Vagina (tissue), 2 donors: ENCODE data around the gene ZNF185. TPM values are rescaled to one million over a fixed set of nuclear protein-coding genes. Genes with fewer than 3 reads are reported as not detected.
A peak's percentile ranks its signal among the peaks of the same experiment; 100 is the strongest.

Source experiments
- DNase-seq, 2 donors: peaks; one replicate each; pipeline ENCODE4 v3.0.0-alpha.2; 2017; ENCODE audit errors: extremely low spot score in 2 of 2
- H3K27ac ChIP-seq: fragments of 200-600 bp; sonication (generic); one replicate; pipeline ENCODE4 v1.5.1; 2019
- H3K27me3 ChIP-seq: fragments of 200-600 bp; sonication (generic); one replicate; pipeline ENCODE4 v1.5.1; 2019
- H3K36me3 ChIP-seq, 2 donors: fragments of 200-600 bp; sonication (generic); one replicate each; pipeline ENCODE4 v1.5.1; 2017 to 2019
- H3K4me1 ChIP-seq: fragments of 200-600 bp; sonication (generic); one replicate; pipeline ENCODE4 v1.5.1; 2019
- H3K4me3 ChIP-seq, 2 donors: fragments of 200-600 bp; sonication (generic); 1 replicate in 1 of 2; 2 replicates in 1 of 2; pipeline ENCODE4 v1.5.1; 2016 to 2019
- H3K9me3 ChIP-seq: fragments of 200-600 bp; sonication (generic); one replicate; pipeline ENCODE4 v1.5.1; 2019
- CTCF ChIP-seq, 3 experiments: fragments of 450-650 bp in 2 of 3; fragments of 200-600 bp in 1 of 3; sonication (generic) in 1 of 3; IDR thresholded peaks; one replicate each; pipeline ENCODE4 v1.5.1; 2017 to 2019; ENCODE audit warnings: antibody characterized with exemption in 3 of 3, mild to moderate bottlenecking in 2 of 3, moderate library complexity in 2 of 3
- POLR2A ChIP-seq, 2 donors: fragments of 450-650 bp; IDR thresholded peaks; one replicate each; pipeline ENCODE4 v1.6.1; 2017; ENCODE audit warnings: antibody characterized with exemption in 2 of 2, mild to moderate bottlenecking in 2 of 2, moderate library complexity in 2 of 2
- POLR2AphosphoS5 ChIP-seq, 2 donors: sonication (generic); formaldehyde crosslinking; IDR thresholded peaks; one replicate each; pipeline ENCODE4 v1.9.0; 2017; ENCODE audit warnings: antibody characterized with exemption in 2 of 2, mild to moderate bottlenecking in 2 of 2, low read depth in 1 of 2; ENCODE audit not compliant: insufficient read depth in 1 of 2
- intact Hi-C: fragments of 100-400 bp; cut with DNase I; formaldehyde crosslinking; loops from one replicate; pipeline ENCODE4 v1.15.1; 2023
- total RNA-seq: library from RNA; depleted of rRNA; stranded (reverse); fragments of >200 nt; gene quantifications from one replicate; pipeline ENCODE4 v1.2.3, GENCODE V29; 2016

The ZNF185 gene
- total RNA-seq, 1 donor from 2014 or later, result 98.2 TPM

- Histone ChIP-seq H3K27ac (no peak overlapping the region), H3K36me3 (no peaks in the 10 kb centered on the region), H3K27me3 (no peaks in the 10 kb centered on the region), H3K4me3 (no peak overlapping the region), H3K9me3 (no peaks in the 10 kb centered on the region), H3K4me1 (no peaks in the 10 kb centered on the region)
- DNase-seq, result no peak
- no peak for TF ChIP-seq CTCF (IDR thresholded peaks at IDR 0.05)
- no peak for TF ChIP-seq POLR2A (IDR thresholded peaks at IDR 0.05)
- TF ChIP-seq POLR2AphosphoS5 (IDR thresholded peaks at IDR 0.05; ENCODE audit: insufficient read depth in 1 of 2, low read depth in 1 of 2), result no peak
- intact Hi-C loops, result no loop called here
These were observed 3.8 kb upstream of the ZNF185 start for GRCh38 chrX:152893980-152894610.

DNA sequence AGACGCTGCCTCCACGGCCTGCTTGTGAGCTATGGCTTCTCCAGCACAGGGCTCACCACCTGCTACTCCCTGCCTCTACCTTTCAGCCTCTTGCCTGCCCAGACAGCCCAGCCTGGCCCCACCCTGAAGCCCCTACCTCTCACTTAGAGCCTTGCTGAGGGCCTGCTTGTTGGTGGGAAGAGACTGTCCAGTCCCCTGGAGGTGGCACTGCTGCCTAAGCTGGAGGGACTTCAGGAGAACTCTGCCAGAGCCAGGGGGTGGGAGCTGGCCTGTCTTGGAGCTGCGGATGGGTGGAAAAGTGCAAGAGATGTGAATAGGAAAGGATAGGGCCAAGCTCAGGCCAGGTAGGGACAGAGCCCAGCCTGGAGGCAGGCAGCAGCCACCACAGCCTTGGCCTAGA is 2.7 kb upstream of the ZNF185 start:
- intact Hi-C loops, result no loop called here
- Histone ChIP-seq H3K4me1 (no peaks in the 10 kb centered on the region), H3K27me3 (no peaks in the 10 kb centered on the region), H3K27ac (no peak overlapping the region), H3K36me3 (no peaks in the 10 kb centered on the region), H3K9me3 (no peaks in the 10 kb centered on the region), H3K4me3 (no peak overlapping the region)
- TF ChIP-seq POLR2A (IDR thresholded peaks at IDR 0.05) (no peak), POLR2AphosphoS5 (IDR thresholded peaks at IDR 0.05; ENCODE audit: insufficient read depth in 1 of 2, low read depth in 1 of 2) (no peak), CTCF (IDR thresholded peaks at IDR 0.05) (no peak)
- DNase-seq, result no peak

GRCh38 chrX:152895724-152896420 is 2.0 kb upstream of the ZNF185 start:
- DNase-seq, result no peak
- no peaks in the 10 kb centered on the region for H3K9me3 ChIP-seq
- H3K4me3 ChIP-seq, result no peak overlapping the region
- no peaks in the 10 kb centered on the region for H3K4me1 ChIP-seq
- no peaks in the 10 kb centered on the region for H3K36me3 ChIP-seq
- intact Hi-C loops, result no loop called here
- H3K27me3 ChIP-seq, result no peaks in the 10 kb centered on the region
- TF ChIP-seq CTCF (IDR thresholded peaks at IDR 0.05) (no peak), POLR2AphosphoS5 (IDR thresholded peaks at IDR 0.05; ENCODE audit: insufficient read depth in 1 of 2, low read depth in 1 of 2) (no peak), POLR2A (IDR thresholded peaks at IDR 0.05) (no peak)
- no peak overlapping the region for H3K27ac ChIP-seq

- no peak for TF ChIP-seq POLR2A (IDR thresholded peaks at IDR 0.05)
- no peak for TF ChIP-seq CTCF (IDR thresholded peaks at IDR 0.05)
- no peak for TF ChIP-seq POLR2AphosphoS5 (IDR thresholded peaks at IDR 0.05; ENCODE audit: insufficient read depth in 1 of 2, low read depth in 1 of 2)
- no peaks in the 10 kb centered on the region for H3K4me1 ChIP-seq
- no peak overlapping the region for H3K4me3 ChIP-seq
- no peaks in the 10 kb centered on the region for H3K36me3 ChIP-seq
- no peak for DNase-seq
- intact Hi-C loops, result no loop called here
- H3K27ac ChIP-seq, result no peak overlapping the region
- H3K9me3 ChIP-seq, result no peaks in the 10 kb centered on the region
- H3K27me3 ChIP-seq, result no peaks in the 10 kb centered on the region
These were observed 1.4 kb upstream of the ZNF185 start for GRCh38 chrX:152896450-152896849.

DNA sequence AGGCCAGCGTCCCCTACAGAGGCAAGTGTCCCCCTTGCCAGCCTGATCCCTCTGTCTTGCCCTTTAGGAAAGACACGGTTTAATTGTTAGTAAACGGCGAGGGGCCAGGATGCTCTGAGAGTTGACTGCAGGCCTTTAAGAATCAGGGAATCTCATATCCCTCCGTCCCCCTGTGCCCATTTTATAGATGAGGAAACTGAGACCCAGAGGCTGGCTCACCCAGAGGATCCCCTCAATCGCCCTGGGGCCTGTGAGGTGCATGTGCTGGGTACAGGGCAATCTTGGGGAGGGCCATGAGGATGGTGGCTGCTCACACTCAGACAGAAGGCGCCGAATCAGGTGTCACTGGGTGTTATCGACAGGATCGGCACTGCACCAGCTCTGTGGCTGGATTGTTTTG is 575 bp downstream of the ZNF185 start:
- peak overlapping the region; percentile 43 to 44 for H3K4me3 ChIP-seq
- no peaks in the 10 kb centered on the region for H3K4me1 ChIP-seq
- H3K27ac ChIP-seq, result peak overlapping the region; percentile 57
- intact Hi-C loops, result no loop called here
- H3K36me3 ChIP-seq, result no peaks in the 10 kb centered on the region
- no peak for TF ChIP-seq CTCF (IDR thresholded peaks at IDR 0.05)
- TF ChIP-seq POLR2A (IDR thresholded peaks at IDR 0.05), result no peak
- TF ChIP-seq POLR2AphosphoS5 (IDR thresholded peaks at IDR 0.05; ENCODE audit: insufficient read depth in 1 of 2, low read depth in 1 of 2), result no peak
- H3K27me3 ChIP-seq, result no peaks in the 10 kb centered on the region
- no peak for DNase-seq
- no peaks in the 10 kb centered on the region for H3K9me3 ChIP-seq
